ENCODE results near the gene WWC1.

- TF ChIP-seq CTCF (IDR thresholded peaks at IDR 0.05) (no peak), POLR2A (IDR thresholded peaks at IDR 0.05) (no peak)
Measured at GRCh38 chr5:168434746-168435321, 143.4 kb downstream of the WWC1 start.

Data from body of pancreas (tissue), 4 donors.